Adipose tissue (tissue), 3 donors: ENCODE data around the gene DBN1. TPM values are rescaled to one million over a fixed set of nuclear protein-coding genes. Genes with fewer than 3 reads are reported as not detected.

Experiments
- H3K27ac ChIP-seq: one replicate; pipeline ENCODE4 v1.5.1; 2013; ENCODE audit warnings: low read depth, low read length
- WGBS, 3 donors: extraction: QIAGEN DNeasy Blood & Tissue Kit; methylation state at CpG; one replicate each; pipeline ENCODE4 v1.1.7; 2013; 5-methylcytosine and 5-hydroxymethylcytosine counted together
- polyA plus RNA-seq, 3 donors: library from polyadenylated mRNA; stranded (reverse); fragments of 200-250 nt; gene quantifications; one replicate each; pipeline ENCODE4 v1.2.3, GENCODE V29; 2013
- donor health status: healthy with polysubstance abuse.
- donor health status: Bipolar disorder and iron deficiency.
- donor health status: healthy.

Gene DBN1
- polyA plus RNA-seq, 3 donors: 10.1 to 85.7 (median 45.1) TPM

DNA sequence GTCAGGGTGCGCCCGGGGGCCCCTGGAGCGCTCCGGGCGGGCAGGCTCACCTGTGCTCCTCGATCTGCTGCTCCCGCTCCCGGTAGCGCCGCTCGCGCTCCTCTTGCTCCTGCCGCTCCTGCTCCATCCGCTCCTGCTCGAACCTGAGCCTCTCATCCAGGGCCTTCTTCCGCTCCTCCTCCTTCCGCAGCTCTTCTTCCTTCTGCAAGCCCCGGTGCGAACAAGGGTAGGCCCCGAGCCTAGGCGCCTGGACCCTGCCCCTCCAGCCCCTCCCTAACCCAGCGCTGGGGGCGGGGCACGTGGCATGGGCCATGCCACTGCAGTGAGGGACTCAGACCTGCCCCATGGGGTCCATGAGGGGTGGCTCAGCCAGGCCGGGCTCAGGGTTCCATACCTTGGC, 6.6 kb downstream of the DBN1 start:
- 91 to 97% (median 93%) methylated on average over 25 of the region's 25 CpGs for WGBS, 3 donors

DNA sequence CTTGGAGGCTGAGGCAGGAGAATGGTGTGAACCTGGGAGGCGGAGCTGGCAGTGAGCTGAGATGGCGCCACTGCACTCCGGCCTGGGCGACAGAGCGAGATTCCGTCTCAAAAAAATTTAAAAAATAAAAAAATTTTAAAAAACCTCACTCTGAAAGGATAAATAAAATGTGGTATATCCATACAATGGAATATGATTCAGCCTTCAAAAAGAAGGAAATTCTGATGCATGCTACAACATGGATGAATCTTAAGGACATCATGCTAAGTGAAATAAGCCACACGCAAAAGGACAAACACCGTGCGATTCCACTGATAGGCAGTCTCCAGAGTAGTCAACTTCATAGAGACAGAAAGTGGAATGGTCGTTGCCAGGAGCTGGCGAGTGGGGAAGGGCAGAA, 8.4 kb downstream of the DBN1 start:
- WGBS, 3 donors: 94 to 98% (median 98%) methylated on average over 11 of the region's 11 CpGs
- H3K27ac ChIP-seq: no peak overlapping the region

More for the DNA sequence above, 6.6 kb downstream of the DBN1 start:
- no peak overlapping the region for H3K27ac ChIP-seq

DNA sequence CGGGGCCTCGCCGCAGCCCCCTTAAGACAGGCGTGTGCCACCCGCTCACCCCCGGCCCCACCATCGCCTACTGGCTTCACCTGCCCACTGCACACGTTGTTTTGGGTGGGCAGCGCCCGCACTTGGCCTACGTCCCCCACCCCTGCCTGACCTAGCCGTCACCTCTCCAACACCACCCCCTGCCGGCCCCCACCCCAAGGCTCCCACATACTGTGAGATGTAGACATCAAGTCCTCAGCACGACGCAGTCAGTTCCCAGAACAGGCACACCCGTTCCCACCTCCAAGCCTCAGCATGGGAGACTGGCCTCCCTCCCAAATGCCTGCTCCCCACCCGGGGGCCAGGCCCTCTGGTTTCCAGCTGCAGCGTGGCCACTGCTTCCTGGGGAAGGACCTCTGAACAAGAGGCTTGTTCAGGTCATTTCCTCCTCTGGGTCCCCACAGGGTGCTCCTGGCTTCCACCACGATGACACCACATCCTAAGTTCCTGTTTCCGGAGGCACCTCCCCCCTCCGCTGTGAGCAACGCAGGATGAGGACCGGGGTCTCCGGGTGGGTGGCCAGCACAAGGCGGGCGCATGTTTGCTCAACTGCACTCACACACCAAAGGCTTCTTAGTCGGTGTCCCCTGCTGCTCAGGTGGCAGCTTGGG, 11.3 kb downstream of the DBN1 start:
- no peak overlapping the region for H3K27ac ChIP-seq

DNA sequence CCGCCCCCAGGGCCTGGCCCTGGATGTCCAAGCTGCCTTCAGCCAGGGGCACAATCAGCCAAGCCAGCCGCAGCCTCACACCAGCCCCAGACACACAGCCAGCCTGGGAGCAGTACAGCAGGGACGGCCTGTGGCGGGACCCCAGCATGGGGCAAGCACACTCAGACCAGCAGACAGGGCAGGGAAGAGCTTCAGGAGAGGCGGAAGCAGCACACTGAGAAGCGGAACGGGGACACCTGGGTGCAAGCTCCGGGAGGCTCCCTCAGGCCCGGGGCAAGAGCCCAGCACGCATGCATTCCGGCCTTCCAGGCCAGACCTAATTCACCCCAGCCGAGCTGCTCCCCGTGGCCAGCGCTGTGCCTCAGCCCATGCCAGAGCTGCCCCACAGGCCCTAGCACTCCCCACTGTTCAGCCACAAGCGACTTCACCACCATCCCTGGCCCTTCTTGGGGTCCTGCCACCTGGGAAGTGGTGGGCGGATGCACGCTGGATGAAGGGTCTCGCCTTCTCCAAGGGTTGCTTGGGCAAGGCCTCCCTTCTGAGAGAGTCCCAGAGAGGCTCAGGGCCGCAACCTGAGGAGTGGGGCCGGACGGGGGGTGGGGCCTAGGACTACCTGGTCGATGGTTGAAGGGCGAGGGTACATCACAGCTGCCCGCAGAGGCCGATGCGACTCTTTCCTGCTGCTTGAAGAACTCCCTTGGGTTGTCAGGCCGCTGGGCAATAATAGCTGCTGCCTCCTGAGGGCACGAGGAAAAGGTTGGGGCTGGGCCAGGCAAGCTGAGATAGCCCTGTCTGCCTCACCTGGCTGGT, 13.4 kb downstream of the DBN1 start:
- 92 to 93% (median 92%) methylated on average over 23 to 28 of the region's 28 CpGs for WGBS, 3 donors
- H3K27ac ChIP-seq: no peak overlapping the region

More for the DNA sequence above, 11.3 kb downstream of the DBN1 start:
- 49 to 85% (median 52%) methylated on average over 25 to 27 of the region's 27 CpGs for WGBS, 3 donors

DNA sequence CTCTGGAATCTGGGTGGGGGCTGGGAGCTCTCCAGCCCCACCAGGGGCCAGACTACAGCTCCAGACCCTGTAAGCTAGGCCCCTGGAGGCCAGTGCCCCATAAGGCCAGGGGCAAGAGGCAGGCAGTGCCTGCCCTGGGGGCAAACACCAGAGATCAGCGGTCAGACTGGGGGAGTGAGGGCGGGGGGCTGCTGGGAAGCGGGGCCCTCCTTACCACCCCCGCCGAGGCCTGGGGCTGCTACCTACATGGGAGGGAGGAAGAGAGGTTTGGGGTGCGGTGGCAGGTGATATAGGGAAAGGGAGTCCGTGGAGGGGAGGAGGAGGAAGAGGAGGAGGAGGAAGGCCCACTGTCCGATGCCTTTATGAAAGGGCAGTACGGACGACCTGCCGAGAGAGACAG, 14.1 kb downstream of the DBN1 start:
- no peak overlapping the region for H3K27ac ChIP-seq
- WGBS, 3 donors: 87 to 93% (median 92%) methylated on average over 11 of the region's 11 CpGs

DNA sequence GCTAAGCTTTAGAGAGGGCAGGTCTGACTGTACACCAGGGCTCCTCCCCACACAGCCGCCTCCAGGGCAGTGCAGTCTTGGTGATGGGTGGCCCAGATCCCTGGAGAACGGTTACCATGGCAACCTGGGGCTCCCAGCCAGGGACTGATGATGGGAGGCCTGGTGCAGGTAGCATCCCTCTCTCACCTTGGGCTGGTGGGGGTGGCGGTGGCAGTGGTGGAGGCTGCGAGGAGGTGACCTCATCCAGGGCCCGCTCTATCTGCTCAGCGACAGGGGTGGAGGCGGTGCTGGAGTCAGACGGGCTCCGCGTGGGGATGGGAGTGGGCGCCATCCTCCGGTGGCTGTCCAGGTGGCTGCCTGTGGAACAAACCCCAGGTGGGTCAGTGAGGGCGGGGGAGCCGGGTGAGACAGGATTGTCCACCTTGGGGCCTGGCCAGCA, 14.5 kb downstream of the DBN1 start:
- 83% methylated on average over 12 to 14 of the region's 14 CpGs for WGBS, 3 donors
- no peak overlapping the region for H3K27ac ChIP-seq

DNA sequence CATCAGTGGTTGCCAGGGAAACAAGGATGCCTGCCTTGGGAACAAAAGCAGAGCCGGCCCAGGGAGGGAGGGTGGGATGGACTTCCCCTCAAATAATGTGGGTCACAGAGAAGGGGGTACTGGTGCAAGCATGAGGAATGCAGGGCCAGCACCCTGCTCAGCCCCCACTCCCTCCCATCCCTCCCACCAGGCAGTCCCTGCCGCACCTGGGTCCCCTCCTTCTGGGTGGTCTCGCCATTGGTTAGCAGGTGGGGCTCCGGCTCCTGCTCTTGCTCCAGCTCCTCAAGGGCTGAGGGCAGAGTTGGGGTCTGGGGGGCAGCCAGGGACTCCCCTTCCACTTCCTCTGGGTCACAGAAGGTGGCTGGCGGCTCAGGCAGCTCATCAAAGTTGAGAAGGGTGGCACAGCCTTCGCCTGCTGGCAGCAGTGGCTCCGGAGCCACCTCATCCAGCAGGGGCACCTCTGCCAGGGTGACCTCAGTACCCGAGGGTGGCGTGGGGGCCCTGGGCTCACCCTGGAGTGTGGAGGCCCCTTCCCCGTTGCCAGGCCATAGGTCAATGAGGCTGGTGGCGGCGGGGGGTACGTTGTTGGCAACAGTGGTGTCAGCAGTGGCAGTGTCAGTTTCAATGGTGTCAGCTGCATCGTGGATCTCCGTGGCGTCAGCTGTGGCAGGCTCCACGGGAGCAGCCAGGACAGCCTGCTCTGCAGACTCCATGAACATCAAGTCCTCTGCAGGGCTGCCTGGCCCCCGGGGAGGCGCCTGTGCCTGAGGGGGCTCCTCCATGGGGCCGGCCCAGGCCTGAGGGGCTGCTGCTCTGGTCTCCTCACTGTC, 15.4 kb downstream of the DBN1 start:
- H3K27ac ChIP-seq: no peak overlapping the region

DNA sequence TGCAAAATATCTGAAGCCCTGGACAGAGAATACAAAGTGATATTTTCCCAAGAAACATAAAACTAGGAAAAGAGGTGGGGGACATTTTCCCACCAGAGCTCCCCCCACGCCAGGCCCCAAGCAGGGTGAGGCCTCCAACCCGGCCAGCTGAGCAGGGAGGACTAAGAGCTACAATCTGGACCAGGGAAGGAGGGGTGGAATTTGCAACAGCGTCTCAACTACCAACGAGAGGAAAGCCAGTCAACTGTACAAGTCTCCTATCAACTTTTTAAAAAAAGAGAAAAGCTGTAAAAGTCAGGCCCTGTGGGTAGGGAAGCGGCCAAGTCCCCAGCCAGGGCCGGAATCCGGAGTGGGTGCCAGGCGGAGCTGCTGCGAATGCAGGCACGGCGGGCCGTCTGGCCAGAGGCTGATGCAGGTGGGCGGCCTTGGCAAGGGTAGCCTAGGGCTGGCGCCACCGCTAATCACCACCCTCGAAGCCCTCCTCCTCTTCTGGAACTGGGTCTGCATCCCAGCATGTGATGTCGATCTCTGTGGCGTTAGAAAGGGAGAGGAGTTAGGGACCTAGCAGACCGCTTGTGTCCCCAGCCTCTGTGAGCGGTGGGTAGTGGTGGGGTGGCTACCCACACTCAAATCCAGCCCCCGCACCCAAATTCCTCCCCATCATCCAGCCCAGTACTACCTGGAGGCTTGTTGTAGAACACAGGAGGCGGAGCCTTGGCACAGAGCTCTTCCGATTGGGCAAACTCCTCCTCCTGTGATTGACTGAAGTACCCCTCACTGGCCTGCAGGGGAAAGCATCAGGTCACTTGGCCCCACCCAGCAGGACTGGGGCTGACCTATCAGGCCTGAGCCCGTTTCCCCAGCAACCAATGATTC, 16.2 kb downstream of the DBN1 start:
- H3K27ac ChIP-seq: no peak overlapping the region
- WGBS, 3 donors: 71 to 80% (median 72%) methylated on average over 24 of the region's 24 CpGs

More for the DNA sequence above, 15.4 kb downstream of the DBN1 start:
- 83 to 87% (median 85%) methylated on average over 20 of the region's 20 CpGs for WGBS, 3 donors

DNA sequence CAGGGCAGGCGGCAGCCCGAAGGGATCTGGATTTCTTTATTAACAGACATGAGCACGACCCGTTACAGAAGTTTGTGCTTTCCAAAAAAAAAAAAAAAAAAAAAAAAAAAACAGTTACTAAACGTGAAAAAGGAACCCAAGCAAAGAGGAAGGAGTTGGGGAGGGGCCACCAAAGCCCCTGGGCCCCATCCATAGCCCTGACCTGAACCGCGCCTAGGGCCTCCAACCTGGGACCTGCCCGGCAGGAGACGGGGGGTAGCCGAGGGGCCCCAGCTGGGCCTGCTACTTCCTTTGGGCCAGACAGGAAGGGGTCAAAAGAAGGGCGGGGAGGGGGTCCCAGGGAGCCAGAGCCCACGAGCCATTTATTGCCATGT, 16.9 kb downstream of the DBN1 start:
- H3K27ac ChIP-seq: no peak overlapping the region
- WGBS, 3 donors: 24 to 36% (median 25%) methylated on average over 11 to 12 of the region's 12 CpGs

DNA sequence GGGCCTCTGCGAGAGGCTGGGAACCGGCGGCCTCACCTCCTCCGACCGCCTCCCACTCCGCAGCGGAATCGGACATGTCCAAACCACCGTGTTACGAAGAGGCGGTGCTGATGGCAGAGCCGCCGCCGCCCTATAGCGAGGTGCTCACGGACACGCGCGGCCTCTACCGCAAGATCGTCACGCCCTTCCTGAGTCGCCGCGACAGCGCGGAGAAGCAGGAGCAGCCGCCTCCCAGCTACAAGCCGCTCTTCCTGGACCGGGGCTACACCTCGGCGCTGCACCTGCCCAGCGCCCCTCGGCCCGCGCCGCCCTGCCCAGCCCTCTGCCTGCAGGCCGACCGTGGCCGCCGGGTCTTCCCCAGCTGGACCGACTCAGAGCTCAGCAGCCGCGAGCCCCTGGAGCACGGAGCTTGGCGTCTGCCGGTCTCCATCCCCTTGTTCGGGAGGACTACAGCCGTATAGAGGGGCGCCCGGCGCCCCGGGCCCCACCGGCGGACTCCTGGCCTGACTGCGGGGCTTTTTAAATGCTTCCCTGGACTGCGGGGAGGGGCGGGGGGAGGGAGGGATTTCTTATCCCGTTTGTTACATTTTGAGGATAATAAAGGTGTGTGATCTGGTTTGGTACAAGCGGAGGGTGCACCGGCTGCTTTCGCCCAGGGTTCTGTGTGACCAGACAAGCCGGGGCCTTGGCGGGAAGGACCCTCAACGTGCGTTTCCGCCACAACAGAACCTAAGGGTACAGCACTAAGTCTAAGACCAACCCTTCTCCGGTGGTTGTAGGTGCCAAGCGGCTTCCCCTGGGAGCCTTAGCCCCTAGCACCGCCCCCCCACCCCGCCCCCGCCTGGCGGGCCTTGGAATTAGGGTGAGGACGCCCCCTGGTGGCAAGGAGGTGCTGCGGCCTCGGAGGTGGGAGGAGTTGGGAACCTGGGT, 17.5 kb downstream of the DBN1 start:
- H3K27ac ChIP-seq: no peak overlapping the region
- 0 to 1% (median 1%) methylated on average over 76 of the region's 76 CpGs for WGBS, 3 donors

DNA sequence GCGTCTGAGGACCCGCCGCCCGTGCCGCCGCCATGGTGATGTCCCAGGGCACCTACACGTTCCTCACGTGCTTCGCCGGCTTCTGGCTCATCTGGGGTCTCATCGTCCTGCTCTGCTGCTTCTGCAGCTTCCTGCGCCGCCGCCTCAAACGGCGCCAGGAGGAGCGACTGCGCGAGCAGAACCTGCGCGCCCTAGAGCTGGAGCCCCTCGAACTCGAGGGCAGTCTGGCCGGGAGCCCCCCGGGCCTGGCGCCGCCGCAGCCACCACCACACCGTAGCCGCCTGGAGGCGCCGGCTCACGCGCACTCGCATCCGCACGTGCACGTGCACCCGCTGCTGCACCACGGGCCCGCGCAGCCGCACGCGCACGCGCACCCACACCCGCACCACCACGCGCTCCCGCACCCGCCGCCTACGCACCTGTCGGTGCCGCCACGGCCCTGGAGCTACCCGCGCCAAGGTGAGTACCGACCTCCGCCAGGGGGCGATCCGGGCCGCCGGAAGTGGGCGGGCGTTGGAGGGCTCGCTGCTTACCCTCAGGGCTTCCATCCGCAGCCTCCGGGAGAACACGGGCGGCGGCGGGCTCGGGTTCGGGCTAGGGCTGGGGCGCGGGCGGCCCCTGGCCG, 18.3 kb downstream of the DBN1 start:
- WGBS, 3 donors: 0 to 1% (median 0%) methylated on average over 53 to 80 of the region's 80 CpGs
- no peak overlapping the region for H3K27ac ChIP-seq

DNA sequence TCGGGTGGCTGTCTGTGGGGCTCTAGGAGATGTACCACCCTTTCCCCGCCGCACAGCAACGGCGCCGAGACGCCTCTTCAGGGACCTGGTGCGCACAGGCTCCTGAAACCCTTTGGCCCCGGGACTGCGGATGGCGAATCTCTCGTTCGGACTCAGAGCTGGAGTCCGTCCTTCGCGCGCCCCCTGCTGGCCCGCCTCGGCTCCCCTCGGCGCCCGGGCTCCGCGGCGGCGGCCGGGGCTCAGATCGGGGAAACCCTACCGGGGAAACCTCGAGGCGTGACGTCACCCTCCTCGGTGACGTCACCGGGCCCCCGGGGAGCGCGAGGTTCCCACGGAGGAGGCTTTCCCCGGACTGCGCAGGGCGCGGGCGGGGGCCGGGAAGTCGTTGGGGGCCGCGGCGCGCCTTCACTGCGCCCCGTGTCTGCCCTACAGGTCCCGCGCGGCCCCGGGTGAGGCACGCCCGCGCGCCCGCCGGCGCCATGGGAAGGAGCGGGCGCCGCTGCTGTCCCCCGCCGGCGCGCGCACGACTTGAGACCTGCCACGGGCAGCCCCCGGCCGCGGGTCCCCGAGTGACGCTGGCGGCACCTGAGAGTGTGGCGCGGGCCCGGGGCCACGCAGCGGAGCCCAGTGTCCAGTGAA, 18.9 kb downstream of the DBN1 start:
- 0 to 1% (median 1%) methylated on average over 49 to 84 of the region's 84 CpGs for WGBS, 3 donors
- H3K27ac ChIP-seq: no peak overlapping the region

DNA sequence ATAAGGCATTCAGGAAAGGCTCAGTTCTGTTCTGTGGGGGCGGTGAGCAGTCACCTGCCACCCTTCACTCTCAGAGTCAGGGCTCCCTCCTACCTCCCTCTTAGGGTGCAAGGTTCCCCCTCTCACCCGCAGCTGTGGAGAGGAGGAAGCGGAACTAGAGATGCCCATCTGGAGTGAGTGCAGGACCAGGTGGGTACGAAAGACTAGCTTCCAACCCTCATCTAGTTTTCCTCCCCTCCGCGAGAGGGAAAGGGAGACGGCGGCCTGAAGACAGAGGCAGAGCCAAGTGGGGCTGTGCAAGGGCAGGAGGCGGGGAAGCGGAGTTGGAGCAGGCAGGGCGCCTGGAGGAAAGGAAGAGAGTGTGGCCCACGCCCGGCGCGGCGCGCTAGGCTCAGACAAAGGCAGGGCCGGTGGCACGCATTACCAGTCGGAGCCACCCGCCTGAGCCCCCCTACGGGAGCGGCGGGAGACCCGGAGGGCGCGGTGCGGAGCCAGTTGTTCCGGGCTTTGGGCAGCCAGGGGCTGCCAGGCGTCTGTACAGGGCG, 19.5 kb downstream of the DBN1 start:
- no peak overlapping the region for H3K27ac ChIP-seq
- 7 to 11% (median 11%) methylated on average over 25 to 31 of the region's 31 CpGs for WGBS, 3 donors

DNA sequence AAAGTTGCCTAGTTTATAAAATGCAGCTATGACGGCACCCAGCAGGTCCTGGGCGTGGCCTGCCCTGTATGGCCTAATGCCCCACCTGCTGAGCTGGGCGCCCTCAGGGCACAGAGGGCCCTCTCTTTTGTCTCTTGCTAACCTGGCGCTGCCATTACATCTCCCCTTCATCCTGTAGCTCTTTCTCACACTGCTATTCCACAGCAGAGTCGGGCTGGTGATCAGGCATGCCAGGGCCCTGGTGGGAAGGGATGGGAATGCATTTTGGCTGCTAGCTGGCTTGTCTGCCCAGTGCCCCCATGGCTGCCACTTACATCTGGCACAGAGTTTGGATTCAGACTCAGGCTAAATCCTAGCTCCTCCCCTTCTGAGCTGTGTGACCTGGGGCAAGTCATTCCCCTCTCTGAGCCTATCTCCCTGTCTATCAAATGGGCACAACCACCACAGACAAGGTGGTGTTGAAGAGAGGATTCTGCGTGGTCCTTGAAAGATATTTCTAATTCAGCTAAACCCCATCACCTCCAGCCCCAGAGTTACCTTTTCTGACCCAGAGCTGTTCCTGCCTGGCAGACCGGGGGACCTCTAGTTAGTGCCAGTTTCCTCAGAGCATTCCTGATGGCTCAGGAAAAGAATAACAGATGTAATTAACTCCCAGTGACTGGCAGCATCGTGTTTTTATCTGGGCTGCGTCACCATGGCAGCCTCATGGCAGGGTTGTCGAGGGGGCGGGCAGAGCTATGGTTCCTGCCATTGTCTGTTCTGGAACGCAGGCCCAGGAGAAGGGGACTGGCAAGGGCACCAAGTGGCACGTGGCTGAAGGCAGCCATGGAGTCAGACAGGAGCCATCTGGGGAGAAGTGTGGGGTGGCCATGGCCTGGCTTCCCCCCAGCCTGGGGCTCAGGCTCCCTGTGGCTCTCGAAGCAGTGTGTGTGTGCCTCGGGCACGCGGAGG, 20.5 kb downstream of the DBN1 start:
- WGBS, 3 donors: 84 to 88% (median 86%) methylated on average over 16 to 17 of the region's 17 CpGs
- H3K27ac ChIP-seq: no peak overlapping the region
